NCI-H2107 (cell line): ENCODE measurements around the gene RBFOX1.

ENCODE experiments used
- DNase-seq: peaks from one replicate; lab custom pipeline; 2025; lab: John Stamatoyannopoulos, UW

The RBFOX1 gene

GRCh38 chr16:7689234-7689633, 356.6 kb downstream of the RBFOX1 start:
- no peak for DNase-seq

DNA sequence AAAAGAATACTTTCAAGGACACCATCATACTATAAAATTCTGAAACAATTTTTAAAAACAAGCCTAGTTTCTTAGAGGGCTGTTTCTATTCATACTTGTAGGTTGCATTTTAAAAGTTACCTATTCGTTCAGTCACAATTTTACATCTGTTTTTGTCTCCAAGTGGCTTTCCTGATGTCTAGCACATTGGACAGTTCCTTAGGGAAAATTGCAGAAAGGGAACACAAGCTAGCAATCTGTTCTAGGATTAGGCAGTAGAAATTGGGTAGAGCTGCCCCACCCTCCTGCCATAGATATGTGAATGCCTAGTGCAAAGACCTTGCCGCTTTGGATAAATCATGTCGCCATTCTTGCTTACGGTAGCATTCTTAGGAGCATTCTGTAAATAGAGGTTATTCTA, 358.9 kb downstream of the RBFOX1 start:
- DNase-seq = no peak

GRCh38 chr16:7703672-7704071, 371.0 kb downstream of the RBFOX1 start:
- DNase-seq = no peak

DNA sequence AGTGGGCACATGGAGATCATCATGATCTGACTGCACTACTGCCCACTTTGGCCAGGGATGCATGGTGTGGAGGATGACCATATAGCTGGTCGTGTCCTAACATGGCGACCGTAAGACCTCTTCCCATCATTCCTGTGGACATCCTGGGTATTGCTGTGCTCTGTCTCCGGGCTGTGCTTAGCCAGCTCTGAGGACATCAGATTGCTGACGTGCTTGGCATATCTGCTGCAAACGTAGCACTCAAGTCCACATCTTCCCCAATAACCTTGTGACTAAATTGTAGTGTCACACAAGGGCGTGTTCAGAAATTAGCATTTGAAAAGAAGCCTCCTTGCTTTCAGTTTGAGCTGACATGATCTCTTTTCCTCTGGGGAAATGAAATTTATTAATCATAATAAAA, 373.2 kb downstream of the RBFOX1 start:
- DNase-seq = no peak

DNA sequence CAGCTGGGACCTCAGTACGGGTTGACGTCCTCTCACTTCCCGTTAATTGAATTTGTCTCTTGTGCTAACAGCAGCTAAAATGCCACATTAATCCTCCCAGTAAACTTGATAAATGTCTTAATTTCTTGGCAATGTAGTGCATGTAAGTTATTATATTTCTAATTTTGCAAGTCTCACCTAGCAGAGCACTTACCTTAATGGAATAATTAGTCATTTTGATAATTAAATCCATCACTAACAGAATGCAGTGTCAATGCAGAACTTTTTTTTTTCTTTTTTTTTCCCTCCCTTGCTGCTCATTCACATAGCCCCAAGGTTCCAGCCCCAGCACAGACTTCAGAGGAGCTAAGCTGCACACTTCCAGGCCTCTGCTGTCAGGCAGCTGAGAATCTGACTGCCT, 376.5 kb downstream of the RBFOX1 start:
- no peak for DNase-seq

- no peak for DNase-seq
These were observed 380.6 kb downstream of the RBFOX1 start for GRCh38 chr16:7713244-7713643.

- no peak for DNase-seq
These were observed 382.1 kb downstream of the RBFOX1 start for GRCh38 chr16:7714775-7715174.

DNA sequence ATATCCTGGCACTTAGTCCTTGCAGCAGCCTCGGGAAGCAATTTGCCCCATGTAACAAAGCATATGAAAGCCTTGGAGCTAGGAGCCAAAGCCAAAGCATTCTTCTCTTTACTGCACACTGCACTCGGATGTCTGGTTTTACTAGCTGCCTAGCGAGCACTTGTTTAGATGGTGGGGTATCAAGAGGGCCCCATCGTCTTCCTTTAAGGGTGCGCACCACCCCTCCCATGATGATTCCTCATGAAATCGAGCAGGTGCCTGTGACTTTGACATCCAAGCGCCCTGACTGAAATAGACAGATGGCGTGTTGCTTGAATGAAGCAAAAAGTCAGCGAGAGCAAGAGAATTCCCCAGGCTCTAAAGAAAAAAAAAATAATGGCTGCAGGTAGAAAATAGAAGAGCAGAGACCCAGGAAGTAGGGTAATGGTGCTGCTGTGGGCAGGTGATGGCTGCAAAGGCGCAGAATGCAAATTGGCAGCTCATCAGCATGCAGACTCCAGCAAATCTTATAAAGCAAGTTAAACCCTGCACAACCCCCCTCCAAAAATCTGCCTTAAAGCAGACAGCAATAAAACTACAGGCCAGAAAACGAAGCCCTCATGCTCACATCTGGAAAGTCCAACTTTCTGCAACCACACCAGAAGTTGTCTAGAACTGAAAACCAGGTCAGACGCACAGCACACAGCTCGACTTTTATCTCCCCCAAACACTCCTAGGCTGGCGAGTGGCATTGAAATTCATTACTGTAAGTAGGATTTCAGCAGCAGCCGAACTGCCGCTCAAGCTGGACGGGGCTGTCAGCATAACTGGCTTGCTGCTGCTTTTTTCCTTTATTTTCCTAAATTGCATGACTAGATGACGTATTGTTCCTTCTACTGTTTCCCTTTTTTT, 384.3 kb downstream of the RBFOX1 start:
- no peak for DNase-seq

DNA sequence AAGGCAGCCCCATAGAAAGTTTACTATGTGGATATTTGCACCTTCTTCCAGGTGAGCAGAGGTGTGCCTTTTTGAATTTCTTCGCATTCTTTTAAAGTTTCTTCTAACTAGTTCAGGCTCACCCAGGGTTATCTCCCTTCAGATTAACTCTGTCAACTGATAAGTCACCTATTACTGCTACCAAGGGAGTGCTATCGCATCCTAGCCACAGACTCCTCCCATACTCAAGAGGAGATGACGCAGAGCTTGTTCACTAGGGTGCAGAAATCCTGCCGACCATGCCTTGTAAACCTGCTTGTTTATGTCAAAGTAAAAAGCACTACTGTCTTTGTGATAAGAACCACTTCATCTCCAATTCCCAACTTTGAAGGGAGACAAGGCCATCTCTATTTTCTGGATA, 390.1 kb downstream of the RBFOX1 start:
- DNase-seq = no peak

GRCh38 chr16:7731141-7731540, 398.5 kb downstream of the RBFOX1 start:
- DNase-seq = no peak

DNA sequence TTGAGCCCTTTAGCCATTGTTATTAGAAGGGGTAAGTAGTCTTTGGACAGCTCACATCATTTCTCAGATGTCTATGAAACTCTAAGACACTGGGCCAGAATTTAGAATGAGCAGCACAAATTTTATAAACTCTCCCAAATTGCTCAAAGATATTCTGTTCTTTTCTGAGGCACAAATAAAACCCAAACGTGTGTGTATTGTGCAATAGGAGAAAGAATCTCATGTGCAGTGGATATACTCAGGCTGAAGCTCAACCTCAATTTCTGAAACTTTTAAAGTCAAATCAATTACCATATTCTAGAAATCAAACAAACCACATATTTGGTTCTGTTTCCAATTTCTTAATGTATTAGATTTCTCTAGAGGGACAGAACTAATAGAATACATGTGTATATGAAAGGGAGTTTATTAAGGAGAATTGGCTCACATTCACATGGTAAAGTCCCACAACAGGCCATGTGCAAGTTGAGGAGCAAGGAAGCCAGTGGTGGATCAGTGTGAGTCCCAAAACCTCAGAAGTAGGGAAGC, 403.6 kb downstream of the RBFOX1 start:
- no peak for DNase-seq

- DNase-seq = no peak
These were observed 410.0 kb downstream of the RBFOX1 start for GRCh38 chr16:7742626-7743025.

DNA sequence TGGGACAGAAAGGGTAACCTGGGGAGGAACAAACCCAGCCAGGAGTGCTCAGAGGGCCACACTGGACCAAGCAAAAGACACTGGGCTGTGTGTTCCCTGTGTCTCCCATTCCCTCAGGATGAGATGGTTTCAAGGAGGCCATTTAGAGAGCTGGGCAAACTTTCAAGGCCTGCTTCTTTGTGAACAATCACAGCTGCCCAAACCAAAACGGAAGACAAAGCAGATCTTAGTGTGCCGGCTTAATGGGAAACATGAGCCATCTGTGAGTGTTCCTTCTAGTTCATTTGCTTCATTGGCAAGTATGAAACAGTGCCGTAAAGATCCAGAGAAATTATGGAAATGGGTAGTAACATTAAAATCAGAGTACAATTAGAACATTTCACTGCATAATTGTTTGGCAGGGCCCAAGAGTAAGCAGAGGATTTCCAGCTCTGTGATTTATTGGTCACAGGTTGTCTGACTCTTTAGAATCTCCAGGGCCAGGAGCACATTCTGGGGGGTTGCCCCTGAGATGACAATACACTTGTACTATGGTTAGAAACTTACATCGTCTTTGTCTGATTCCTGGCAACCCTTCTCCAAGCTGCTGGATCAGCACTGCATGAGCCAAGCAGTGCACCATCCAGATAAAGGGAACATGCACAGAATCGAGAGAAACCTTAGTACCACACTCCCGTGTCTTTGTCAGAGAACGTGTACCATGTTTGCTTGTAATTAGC, 412.1 kb downstream of the RBFOX1 start:
- no peak for DNase-seq

DNA sequence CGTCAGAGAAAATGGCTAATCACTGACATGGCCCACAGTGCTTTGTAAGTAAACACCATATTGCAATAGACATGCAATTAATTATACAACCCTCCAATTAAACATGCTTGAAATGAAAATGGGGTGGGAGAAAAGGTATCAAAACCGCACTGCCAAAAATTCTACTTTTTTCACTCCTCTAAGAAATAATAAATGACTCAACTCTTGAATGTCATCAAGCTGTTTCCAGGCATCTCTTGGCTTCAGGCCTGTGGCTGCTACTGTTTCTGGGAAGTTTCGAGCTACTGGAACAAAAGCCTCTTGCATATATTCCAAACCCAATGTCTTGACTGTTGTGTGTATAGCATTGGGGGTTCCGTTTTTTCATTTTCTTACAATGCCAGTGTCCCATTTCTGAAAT, 412.6 kb downstream of the RBFOX1 start:
- no peak for DNase-seq

- DNase-seq = no peak
These were observed 414.3 kb downstream of the RBFOX1 start for GRCh38 chr16:7746941-7747340.

- no peak for DNase-seq
These were observed 415.9 kb downstream of the RBFOX1 start for GRCh38 chr16:7748522-7748921.

DNA sequence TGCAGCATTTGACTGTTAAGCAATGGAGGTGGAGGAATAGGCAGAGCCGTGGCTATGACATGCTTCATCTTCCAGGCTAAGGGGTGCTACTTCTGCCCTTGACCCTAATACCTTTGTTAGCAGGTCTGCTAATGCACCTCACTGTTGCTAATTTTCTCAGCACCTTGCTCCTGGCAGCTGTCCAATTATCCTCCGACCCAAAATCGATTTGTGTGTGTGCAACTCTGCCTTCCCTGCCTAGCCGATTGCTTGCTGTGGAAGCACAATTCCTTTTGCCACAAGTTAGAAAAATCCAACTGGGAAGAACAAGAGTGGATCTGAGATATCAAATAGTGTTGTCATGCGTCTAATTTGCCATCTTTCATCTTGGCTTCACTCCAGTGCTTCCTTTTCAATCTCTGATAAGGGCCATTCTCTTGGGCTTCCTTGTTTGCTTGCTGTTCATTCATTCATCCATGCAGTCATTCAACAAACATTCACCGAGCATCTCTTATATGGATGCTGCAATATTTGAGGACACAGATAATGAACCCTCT, 422.8 kb downstream of the RBFOX1 start:
- no peak for DNase-seq
